Hepatocyte (in vitro differentiated cells): ENCODE data around the gene PDLIM4. TPM values are rescaled to one million over a fixed set of nuclear protein-coding genes. Genes with fewer than 3 reads are reported as not detected.
A peak's percentile ranks its signal among the peaks of the same experiment; 100 is the strongest.

ENCODE experiments used
- DNase-seq: peaks from one replicate; pipeline ENCODE4 v3.0.0-alpha.2; 2016; ENCODE audit warnings: low spot score
- H2AFZ ChIP-seq: fragments of 200-600 bp; sonication (generic); 2 replicates; pipeline ENCODE4 v1.6.0; 2016; ENCODE audit warnings: antibody characterized with exemption, mild to moderate bottlenecking
- H3K27ac ChIP-seq: fragments of 200-600 bp; sonication (generic); 2 replicates; pipeline ENCODE4 v1.5.1; 2016; ENCODE audit warnings: mild to moderate bottlenecking
- H3K27me3 ChIP-seq: fragments of 200-600 bp; sonication (generic); 2 replicates; pipeline ENCODE4 v1.6.1; 2016
- H3K36me3 ChIP-seq: fragments of 200-600 bp; sonication (generic); replicated peaks from 2 replicates; pipeline ENCODE4 v1.5.1; 2016; ENCODE audit warnings: low read depth; ENCODE audit not compliant: insufficient read depth
- H3K4me1 ChIP-seq: fragments of 200-600 bp; sonication (generic); 2 replicates; pipeline ENCODE4 v1.5.1; 2016; ENCODE audit warnings: mild to moderate bottlenecking, moderate library complexity; ENCODE audit not compliant: insufficient read depth
- H3K4me2 ChIP-seq: fragments of 200-600 bp; sonication (generic); 2 replicates; pipeline ENCODE4 v1.6.0; 2016
- H3K4me3 ChIP-seq: fragments of 200-600 bp; sonication (generic); 2 replicates; pipeline ENCODE4 v1.5.1; 2016; ENCODE audit warnings: mild to moderate bottlenecking
- H3K79me2 ChIP-seq: fragments of 200-600 bp; sonication (generic); 2 replicates; pipeline ENCODE4 v1.6.0; 2017; ENCODE audit warnings: mild to moderate bottlenecking
- H3K9me2 ChIP-seq: fragments of 200-600 bp; sonication (generic); replicated peaks from 2 replicates; pipeline ENCODE4 v1.6.0; 2017; ENCODE audit warnings: mild to moderate bottlenecking; ENCODE audit not compliant: insufficient read depth
- H3K9me3 ChIP-seq: fragments of 200-600 bp; sonication (generic); 2 replicates; pipeline ENCODE4 v1.5.1; 2016; ENCODE audit warnings: low read depth, mild to moderate bottlenecking
- H4K20me1 ChIP-seq: fragments of 200-600 bp; sonication (generic); 2 replicates; pipeline ENCODE4 v1.6.0; 2016; ENCODE audit warnings: mild to moderate bottlenecking; ENCODE audit not compliant: insufficient read depth, poor library complexity, severe bottlenecking
- EZH2 ChIP-seq: fragments of 200-600 bp; sonication (generic); IDR thresholded peaks from 2 replicates; pipeline ENCODE4 v1.6.1; 2016; ENCODE audit warnings: antibody characterized with exemption, mild to moderate bottlenecking, borderline replicate concordance
- EZH2phosphoT487 ChIP-seq: fragments of 200-600 bp; sonication (generic); IDR thresholded peaks from one replicate; pipeline ENCODE4 v1.6.1; 2018; ENCODE audit warnings: antibody characterized with exemption, mild to moderate bottlenecking, low read depth, moderate library complexity; ENCODE audit not compliant: unreplicated experiment, severe bottlenecking
- WGBS: methylation state at CpG from one replicate; pipeline ENCODE4 v1.1.6; 2016; ENCODE audit warnings: low lambda C conversion rate; ENCODE audit errors: missing lambda C conversion rate; 5-methylcytosine and 5-hydroxymethylcytosine counted together
- polyA plus RNA-seq: library from polyadenylated mRNA; unstranded; fragments of >200 nt; fragmentation: Nextera tagmentation; extraction: Ambion mirVana; gene quantifications from 2 replicates; pipeline ENCODE4 v1.2.1, GENCODE V29; 2016
- total RNA-seq: library from RNA; depleted of rRNA; stranded (reverse); fragments of >200 nt; gene quantifications from 2 replicates; pipeline ENCODE4 v1.2.3, GENCODE V29; 2014
- TF ChIP-seq, protein P1 (sequence below): fragments of 200-600 bp; sonication (generic); IDR thresholded peaks from 2 replicates; pipeline ENCODE4 v1.5.1; 2016; ENCODE audit warnings: antibody characterized with exemption, mild to moderate bottlenecking; ENCODE audit not compliant: poor library complexity

The PDLIM4 gene
- total and polyA plus RNA-seq, 2 experiments from 2014 or later = 16.4 to 102 TPM

DNA sequence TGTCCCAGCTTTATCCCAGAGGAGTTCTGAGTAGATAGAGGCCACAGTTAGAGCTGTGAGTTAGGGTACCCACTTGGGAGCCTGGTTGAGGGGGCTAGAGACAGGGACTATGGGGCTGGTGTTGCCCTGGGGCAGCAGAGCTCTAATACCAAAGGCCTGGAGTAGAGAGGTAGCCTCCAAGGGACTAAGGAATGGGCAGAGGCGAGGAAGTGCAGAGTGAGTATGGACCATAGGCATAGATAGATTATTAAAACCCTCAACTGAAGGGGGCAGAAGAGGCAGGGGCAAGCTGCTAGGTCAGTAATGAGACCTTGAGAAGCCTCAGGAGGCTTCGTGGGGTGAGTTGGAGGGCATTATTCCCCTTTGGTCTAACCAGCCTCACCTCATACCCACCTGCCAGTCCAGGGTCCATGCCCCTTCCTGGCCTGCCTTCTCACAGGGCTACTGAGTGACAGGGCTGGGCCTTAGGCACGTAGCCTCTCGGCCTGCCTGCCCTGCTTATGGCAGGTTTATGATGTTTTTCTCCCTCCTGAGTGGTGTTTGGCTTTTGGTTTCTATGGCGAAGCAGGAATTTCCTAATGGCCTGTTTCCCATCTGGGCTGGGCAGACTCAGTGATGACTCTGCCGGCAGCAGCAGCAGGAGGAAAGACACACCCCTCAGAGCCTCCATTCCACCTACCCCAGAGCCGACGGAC lies 8.0 kb downstream of the PDLIM4 start:
- Histone ChIP-seq H3K27ac (peak overlapping the region; percentile 88), H3K36me3 (no peaks in the 10 kb centered on the region), H3K9me3 (no peaks in the 10 kb centered on the region), H3K27me3 (no peaks in the 10 kb centered on the region), H4K20me1 (no peaks in the 10 kb centered on the region), H3K4me2 (no peak overlapping the region), H3K4me1 (peaks cover 19% of the 10 kb centered on the region), H3K79me2 (no peaks in the 10 kb centered on the region), H2AFZ (no peak overlapping the region), H3K9me2 (no peaks in the 10 kb centered on the region), H3K4me3 (no peak overlapping the region)
- WGBS = 23% methylated on average over 8 of the region's 8 CpGs
- DNase-seq = peak; percentile 91
- TF ChIP-seq EZH2phosphoT487 = no peak
- TF ChIP-seq, protein P1, sequence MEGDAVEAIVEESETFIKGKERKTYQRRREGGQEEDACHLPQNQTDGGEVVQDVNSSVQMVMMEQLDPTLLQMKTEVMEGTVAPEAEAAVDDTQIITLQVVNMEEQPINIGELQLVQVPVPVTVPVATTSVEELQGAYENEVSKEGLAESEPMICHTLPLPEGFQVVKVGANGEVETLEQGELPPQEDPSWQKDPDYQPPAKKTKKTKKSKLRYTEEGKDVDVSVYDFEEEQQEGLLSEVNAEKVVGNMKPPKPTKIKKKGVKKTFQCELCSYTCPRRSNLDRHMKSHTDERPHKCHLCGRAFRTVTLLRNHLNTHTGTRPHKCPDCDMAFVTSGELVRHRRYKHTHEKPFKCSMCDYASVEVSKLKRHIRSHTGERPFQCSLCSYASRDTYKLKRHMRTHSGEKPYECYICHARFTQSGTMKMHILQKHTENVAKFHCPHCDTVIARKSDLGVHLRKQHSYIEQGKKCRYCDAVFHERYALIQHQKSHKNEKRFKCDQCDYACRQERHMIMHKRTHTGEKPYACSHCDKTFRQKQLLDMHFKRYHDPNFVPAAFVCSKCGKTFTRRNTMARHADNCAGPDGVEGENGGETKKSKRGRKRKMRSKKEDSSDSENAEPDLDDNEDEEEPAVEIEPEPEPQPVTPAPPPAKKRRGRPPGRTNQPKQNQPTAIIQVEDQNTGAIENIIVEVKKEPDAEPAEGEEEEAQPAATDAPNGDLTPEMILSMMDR = no peak
- TF ChIP-seq EZH2 = no peak

DNA sequence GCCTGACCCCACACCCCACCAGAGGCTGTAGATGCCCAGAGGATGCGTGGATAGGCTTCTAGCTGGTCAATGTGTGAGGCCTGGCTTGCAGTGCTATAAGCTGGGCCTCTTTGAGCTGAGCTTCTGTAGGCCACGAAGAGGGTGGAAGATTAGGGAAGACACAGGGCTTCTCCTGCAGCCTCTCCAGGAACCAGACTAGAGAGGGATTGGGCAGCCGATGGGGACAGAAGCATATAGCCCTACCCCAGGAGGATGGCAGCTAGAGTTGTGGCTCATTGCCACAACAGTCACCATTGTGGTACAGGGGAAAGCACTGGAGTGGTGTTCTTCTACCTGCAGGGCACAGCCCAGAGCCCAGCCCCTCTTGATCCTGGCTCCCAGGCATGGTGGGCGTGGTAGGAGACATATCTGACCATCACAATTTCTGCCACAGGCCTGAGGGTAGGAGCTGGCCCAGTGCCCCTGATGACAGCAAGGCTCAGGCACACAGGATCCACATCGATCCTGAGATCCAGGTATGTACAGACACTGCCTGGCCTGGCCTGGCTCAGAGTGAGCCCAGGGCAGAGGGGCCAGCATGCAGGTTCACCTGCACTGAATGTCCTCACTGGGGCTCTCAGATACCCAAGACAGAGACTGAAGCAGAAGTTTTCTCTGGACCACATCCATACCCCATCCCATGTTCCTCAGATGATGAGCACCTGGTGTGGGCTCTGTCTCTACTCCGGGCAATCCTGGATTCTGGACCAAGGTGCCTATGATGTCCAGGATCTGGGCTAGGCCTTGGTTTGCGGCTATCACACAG lies 8.7 kb downstream of the PDLIM4 start:
- H4K20me1 ChIP-seq = no peaks in the 10 kb centered on the region
- TF ChIP-seq EZH2 (no peak), EZH2phosphoT487 (no peak)
- TF ChIP-seq, protein P1 = no peak
- no peaks in the 10 kb centered on the region for H3K9me3 ChIP-seq
- no peaks in the 10 kb centered on the region for H3K27me3 ChIP-seq
- no peak overlapping the region for H3K4me2 ChIP-seq
- 79% methylated on average over 7 of the region's 7 CpGs for WGBS
- no peaks in the 10 kb centered on the region for H3K36me3 ChIP-seq
- peaks cover 14% of the 10 kb centered on the region for H3K4me1 ChIP-seq
- H2AFZ ChIP-seq = no peak overlapping the region
- H3K4me3 ChIP-seq = no peak overlapping the region
- no peaks in the 10 kb centered on the region for H3K9me2 ChIP-seq
- H3K27ac ChIP-seq = peak overlapping the region; percentile 82
- no peaks in the 10 kb centered on the region for H3K79me2 ChIP-seq
- DNase-seq = no peak

DNA sequence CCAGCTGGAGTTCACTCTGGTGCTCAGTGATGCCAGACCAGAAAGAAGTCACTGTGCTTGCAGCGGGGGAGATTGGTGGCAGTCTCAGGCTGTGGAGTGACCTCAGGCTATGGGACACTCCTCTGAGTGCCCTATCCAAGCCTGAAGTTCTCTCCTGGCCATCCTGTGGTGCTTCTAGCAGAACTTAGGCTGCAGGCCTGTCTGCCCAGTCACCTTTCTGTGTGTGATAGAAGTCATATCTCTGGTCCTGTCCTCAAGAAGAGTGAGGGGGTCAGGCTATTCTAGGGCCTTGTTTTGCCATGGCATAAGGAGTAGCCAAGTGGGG lies 9.3 kb downstream of the PDLIM4 start:
- Histone ChIP-seq H3K4me3 (no peak overlapping the region), H3K27ac (no peak overlapping the region), H3K9me2 (no peaks in the 10 kb centered on the region), H3K9me3 (no peaks in the 10 kb centered on the region), H2AFZ (no peak overlapping the region), H4K20me1 (no peaks in the 10 kb centered on the region), H3K4me1 (peaks cover 14% of the 10 kb centered on the region), H3K36me3 (no peaks in the 10 kb centered on the region), H3K27me3 (no peaks in the 10 kb centered on the region), H3K4me2 (no peak overlapping the region), H3K79me2 (no peaks in the 10 kb centered on the region)
- WGBS = 100% methylated on average over 1 of the region's 1 CpG
- no peak for DNase-seq
- TF ChIP-seq EZH2 (no peak), EZH2phosphoT487 (no peak)

DNA sequence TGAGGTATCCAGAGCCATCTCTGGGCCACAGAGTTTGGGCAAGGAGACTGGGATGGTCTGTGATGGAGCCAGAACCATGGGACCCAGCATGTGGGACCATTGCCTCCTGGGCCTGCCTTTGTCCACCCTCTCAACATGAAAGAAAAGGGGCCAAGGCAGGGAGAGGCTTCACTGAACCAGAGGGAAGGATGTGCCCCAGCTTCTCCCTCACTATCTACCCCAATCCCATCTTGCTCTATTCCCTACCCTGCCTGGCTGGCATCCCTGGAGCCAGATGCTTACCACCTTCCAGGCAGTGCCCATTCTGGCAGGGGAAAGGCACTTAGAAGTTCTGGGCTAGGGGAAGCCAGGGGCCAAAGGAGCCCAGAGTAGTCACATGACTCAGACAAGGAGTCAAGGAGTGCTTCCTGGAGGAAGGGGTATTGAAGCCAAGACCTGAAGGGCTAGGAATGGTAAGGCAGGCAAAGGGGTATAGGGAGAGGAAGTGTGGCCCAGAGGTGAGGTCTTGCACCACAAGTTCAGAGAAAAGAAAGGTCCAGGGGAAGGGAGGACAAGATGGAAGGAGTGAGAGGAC lies 9.8 kb downstream of the PDLIM4 start:
- Histone ChIP-seq H3K4me1 (peaks cover 14% of the 10 kb centered on the region), H3K27ac (no peak overlapping the region), H3K36me3 (no peaks in the 10 kb centered on the region), H3K4me3 (no peak overlapping the region), H3K9me2 (no peaks in the 10 kb centered on the region), H3K27me3 (no peaks in the 10 kb centered on the region), H2AFZ (no peak overlapping the region), H3K79me2 (no peaks in the 10 kb centered on the region), H4K20me1 (no peaks in the 10 kb centered on the region), H3K4me2 (no peak overlapping the region), H3K9me3 (no peaks in the 10 kb centered on the region)
- DNase-seq = no peak
- TF ChIP-seq, protein P1 = no peak
- no peak for TF ChIP-seq EZH2phosphoT487
- TF ChIP-seq EZH2 = no peak
